Measurements from ENCODE around the gene SLC26A11.
A peak's percentile ranks its signal among the peaks of the same experiment; 100 is the strongest.

SLC26A11 gene

GRCh38 chr17:80268427-80268826 lies 48.2 kb downstream of the SLC26A11 start:
- H3K36me3 ChIP-seq, result no peaks in the 10 kb centered on the region

GRCh38 chr17:80269405-80269807 lies 49.2 kb downstream of the SLC26A11 start:
- DNase-seq, result no peak
- no peaks in the 10 kb centered on the region for H3K36me3 ChIP-seq

More at GRCh38 chr17:80268427-80268826, 48.2 kb downstream of the SLC26A11 start:
- Histone ChIP-seq H3K9me3 (no peaks in the 10 kb centered on the region), H3K27me3 (no peaks in the 10 kb centered on the region), H3K4me3 (ENCODE audit: low read depth, low read length) (no peak overlapping the region), H3K4me1 (peaks cover 4% of the 10 kb centered on the region)
- TF ChIP-seq CTCF (IDR thresholded peaks at IDR 0.05; ENCODE audit: low read depth, low read length), result no peak
- no peak for DNase-seq

GRCh38 chr17:80270104-80270503 lies 49.9 kb downstream of the SLC26A11 start:
- no peak for TF ChIP-seq CTCF (IDR thresholded peaks at IDR 0.05; ENCODE audit: low read depth, low read length)
- Histone ChIP-seq H3K4me1 (no peaks in the 10 kb centered on the region), H3K4me3 (ENCODE audit: low read depth, low read length) (no peak overlapping the region), H3K36me3 (no peaks in the 10 kb centered on the region), H3K9me3 (no peaks in the 10 kb centered on the region), H3K27me3 (no peaks in the 10 kb centered on the region)
- DNase-seq, result no peak

More at GRCh38 chr17:80269405-80269807, 49.2 kb downstream of the SLC26A11 start:
- Histone ChIP-seq H3K4me1 (no peaks in the 10 kb centered on the region), H3K27me3 (no peaks in the 10 kb centered on the region), H3K9me3 (no peaks in the 10 kb centered on the region), H3K4me3 (ENCODE audit: low read depth, low read length) (no peak overlapping the region)
- TF ChIP-seq CTCF (IDR thresholded peaks at IDR 0.05; ENCODE audit: low read depth, low read length), result no peak

- no peaks in the 10 kb centered on the region for H3K27me3 ChIP-seq
- no peak for TF ChIP-seq CTCF (IDR thresholded peaks at IDR 0.05; ENCODE audit: low read depth, low read length)
- no peaks in the 10 kb centered on the region for H3K4me1 ChIP-seq
- no peaks in the 10 kb centered on the region for H3K36me3 ChIP-seq
- DNase-seq, result peak; percentile 68
- no peak overlapping the region for H3K4me3 ChIP-seq (ENCODE audit: low read depth, low read length)
- H3K9me3 ChIP-seq, result no peaks in the 10 kb centered on the region
Observed at GRCh38 chr17:80270836-80271235, 50.6 kb downstream of the SLC26A11 start.

GRCh38 chr17:80272366-80272765 lies 52.1 kb downstream of the SLC26A11 start:
- DNase-seq, result no peak
- no peak overlapping the region for H3K4me3 ChIP-seq (ENCODE audit: low read depth, low read length)
- no peaks in the 10 kb centered on the region for H3K36me3 ChIP-seq

GRCh38 chr17:80274331-80274730 lies 54.1 kb downstream of the SLC26A11 start:
- no peaks in the 10 kb centered on the region for H3K4me1 ChIP-seq
- H3K36me3 ChIP-seq, result no peaks in the 10 kb centered on the region
- no peak for TF ChIP-seq CTCF (IDR thresholded peaks at IDR 0.05; ENCODE audit: low read depth, low read length)
- DNase-seq, result no peak
- no peak overlapping the region for H3K4me3 ChIP-seq (ENCODE audit: low read depth, low read length)
- no peaks in the 10 kb centered on the region for H3K27me3 ChIP-seq
- H3K9me3 ChIP-seq, result no peaks in the 10 kb centered on the region

More at GRCh38 chr17:80272366-80272765, 52.1 kb downstream of the SLC26A11 start:
- H3K4me1 ChIP-seq, result no peaks in the 10 kb centered on the region
- TF ChIP-seq CTCF (IDR thresholded peaks at IDR 0.05; ENCODE audit: low read depth, low read length), result no peak
- H3K27me3 ChIP-seq, result no peaks in the 10 kb centered on the region
- H3K9me3 ChIP-seq, result no peaks in the 10 kb centered on the region

Measured in BE2C (cell line).